HepG2 (cell line): ENCODE results near the gene ARFGAP3.

Experiments used
- FOXJ3 ChIP-seq: sonication (generic); formaldehyde crosslinking; IDR thresholded peaks from 2 replicates; pipeline ENCODE4 v1.4.0; 2020; ENCODE audit warnings: missing genetic modification reagents, mild to moderate bottlenecking, borderline replicate concordance
- GABPA ChIP-seq, 2 experiments: IDR thresholded peaks; 2 replicates each; pipeline ENCODE4 v1.6.1; 2011 to 2016; ENCODE audit warnings: low read depth in 2 of 2, low read length in 1 of 2, missing biosample characterization in 1 of 2, missing genetic modification characterization in 1 of 2
- NR2F1 ChIP-seq, 2 experiments: fragments of 450-650 bp in 1 of 2; formaldehyde crosslinking in 1 of 2; IDR thresholded peaks; 2 replicates each; pipeline versions ENCODE4 v1.5.0 to v1.6.1; 2016 to 2020; ENCODE audit warnings: mild to moderate bottlenecking in 1 of 2, missing compliant biosample characterization in 1 of 2, missing genetic modification reagents in 1 of 2, moderate library complexity in 1 of 2
- TBP ChIP-seq: sonication (generic); formaldehyde crosslinking; IDR thresholded peaks from 2 replicates; pipeline ENCODE4 v1.5.0; 2020; ENCODE audit warnings: missing genetic modification reagents
- ZNF550 ChIP-seq: sonication (generic); formaldehyde crosslinking; IDR thresholded peaks from 2 replicates; pipeline ENCODE4 v1.4.0; 2020; ENCODE audit warnings: mild to moderate bottlenecking, missing genetic modification reagents, borderline replicate concordance
- TF ChIP-seq, protein P1 (sequence below): sonication (generic); formaldehyde crosslinking; IDR thresholded peaks from 2 replicates; pipeline ENCODE4 v1.5.0; 2020; ENCODE audit warnings: mild to moderate bottlenecking, missing genetic modification reagents, moderate library complexity

DNA sequence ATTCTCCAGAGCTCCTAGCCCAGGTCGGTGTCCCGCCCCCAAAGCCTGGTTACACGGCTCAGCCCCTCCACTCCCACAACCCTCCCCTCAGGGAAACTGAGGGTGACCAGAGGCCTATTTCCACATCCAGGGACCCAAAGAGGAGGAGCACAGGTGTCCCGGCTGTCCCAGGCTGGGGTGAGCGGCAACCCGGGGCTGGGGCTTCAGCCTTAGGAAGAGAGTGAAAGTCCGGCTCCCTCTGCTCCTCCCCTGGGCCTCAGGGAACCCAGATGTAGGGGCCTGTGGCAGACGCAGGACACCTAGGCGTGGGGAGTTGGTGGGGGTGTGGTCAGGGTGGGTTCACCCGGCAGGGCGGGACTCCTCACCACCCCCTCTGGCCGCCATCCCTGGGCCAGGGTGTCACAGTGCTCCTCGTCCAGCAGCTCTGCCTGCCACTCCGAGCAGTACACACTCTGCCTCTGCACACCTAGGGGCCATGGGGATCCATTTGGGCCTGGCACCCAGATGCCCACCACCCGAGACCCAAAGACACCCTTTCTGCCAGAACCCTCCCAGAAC is 63.1 kb downstream of the ARFGAP3 start:
- TF ChIP-seq GABPA (IDR thresholded peaks at IDR 0.05; ENCODE audit: low read depth, low read length) (no peak), GABPA (CRISPR knock-in tag; IDR thresholded peaks at IDR 0.05; ENCODE audit: low read depth) (no peak), FOXJ3 (CRISPR knock-in tag) (no peak), ZNF550 (CRISPR knock-in tag) (no peak), NR2F1 (CRISPR knock-in tag; IDR thresholded peaks at IDR 0.05) (no peak), TBP (CRISPR knock-in tag) (no peak)
- TF ChIP-seq, protein P1, sequence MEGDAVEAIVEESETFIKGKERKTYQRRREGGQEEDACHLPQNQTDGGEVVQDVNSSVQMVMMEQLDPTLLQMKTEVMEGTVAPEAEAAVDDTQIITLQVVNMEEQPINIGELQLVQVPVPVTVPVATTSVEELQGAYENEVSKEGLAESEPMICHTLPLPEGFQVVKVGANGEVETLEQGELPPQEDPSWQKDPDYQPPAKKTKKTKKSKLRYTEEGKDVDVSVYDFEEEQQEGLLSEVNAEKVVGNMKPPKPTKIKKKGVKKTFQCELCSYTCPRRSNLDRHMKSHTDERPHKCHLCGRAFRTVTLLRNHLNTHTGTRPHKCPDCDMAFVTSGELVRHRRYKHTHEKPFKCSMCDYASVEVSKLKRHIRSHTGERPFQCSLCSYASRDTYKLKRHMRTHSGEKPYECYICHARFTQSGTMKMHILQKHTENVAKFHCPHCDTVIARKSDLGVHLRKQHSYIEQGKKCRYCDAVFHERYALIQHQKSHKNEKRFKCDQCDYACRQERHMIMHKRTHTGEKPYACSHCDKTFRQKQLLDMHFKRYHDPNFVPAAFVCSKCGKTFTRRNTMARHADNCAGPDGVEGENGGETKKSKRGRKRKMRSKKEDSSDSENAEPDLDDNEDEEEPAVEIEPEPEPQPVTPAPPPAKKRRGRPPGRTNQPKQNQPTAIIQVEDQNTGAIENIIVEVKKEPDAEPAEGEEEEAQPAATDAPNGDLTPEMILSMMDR (CRISPR knock-in tag): no peak
